NB4 (cell line): ENCODE measurements around the gene RAB40C.

Source experiments
- DNase-seq: peaks from one replicate; pipeline ENCODE4 v3.0.0; 2010; ENCODE audit warnings: low read depth
- H3K4me3 ChIP-seq: one replicate; pipeline ENCODE4 v1.5.1; 2011; ENCODE audit warnings: mild to moderate bottlenecking, low read depth, low read length, moderate library complexity
- MYC ChIP-seq: IDR thresholded peaks from 2 replicates; pipeline ENCODE4 v1.6.1; 2011; ENCODE audit warnings: low read depth, low read length
- POLR2A ChIP-seq: IDR thresholded peaks from 2 replicates; pipeline ENCODE4 v1.6.1; 2011; ENCODE audit warnings: mild to moderate bottlenecking; ENCODE audit not compliant: insufficient read length; ENCODE audit errors: extremely low read depth
- TF ChIP-seq, protein P1 (sequence below): IDR thresholded peaks from one replicate; pipeline ENCODE4 v1.5.1; 2012; ENCODE audit warnings: low read depth, low read length
- TF ChIP-seq, protein P2 (sequence below): IDR thresholded peaks from 2 replicates; pipeline ENCODE4 v1.6.1; 2011; ENCODE audit warnings: low read depth, low read length

Gene RAB40C

DNA sequence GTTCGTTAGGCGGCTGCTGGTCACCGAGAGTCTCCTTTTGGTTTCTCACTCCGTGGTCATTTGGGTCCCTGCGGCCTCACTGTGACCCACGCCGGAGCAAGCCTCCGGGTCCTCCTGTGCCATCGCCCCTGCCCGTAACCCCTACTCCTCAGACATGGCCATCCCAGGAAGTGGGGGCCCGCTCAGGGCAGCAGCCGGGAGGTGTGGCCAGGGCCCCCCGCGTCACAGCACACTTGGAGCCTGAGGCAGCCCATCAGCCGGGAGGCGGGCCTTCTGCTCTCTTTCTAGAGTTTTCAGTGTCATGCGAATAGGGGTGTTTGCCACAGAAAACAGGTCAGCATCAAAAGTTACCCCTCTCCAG lies 33.0 kb downstream of the RAB40C start:
- DNase-seq, result no peak
- TF ChIP-seq, protein P1, sequence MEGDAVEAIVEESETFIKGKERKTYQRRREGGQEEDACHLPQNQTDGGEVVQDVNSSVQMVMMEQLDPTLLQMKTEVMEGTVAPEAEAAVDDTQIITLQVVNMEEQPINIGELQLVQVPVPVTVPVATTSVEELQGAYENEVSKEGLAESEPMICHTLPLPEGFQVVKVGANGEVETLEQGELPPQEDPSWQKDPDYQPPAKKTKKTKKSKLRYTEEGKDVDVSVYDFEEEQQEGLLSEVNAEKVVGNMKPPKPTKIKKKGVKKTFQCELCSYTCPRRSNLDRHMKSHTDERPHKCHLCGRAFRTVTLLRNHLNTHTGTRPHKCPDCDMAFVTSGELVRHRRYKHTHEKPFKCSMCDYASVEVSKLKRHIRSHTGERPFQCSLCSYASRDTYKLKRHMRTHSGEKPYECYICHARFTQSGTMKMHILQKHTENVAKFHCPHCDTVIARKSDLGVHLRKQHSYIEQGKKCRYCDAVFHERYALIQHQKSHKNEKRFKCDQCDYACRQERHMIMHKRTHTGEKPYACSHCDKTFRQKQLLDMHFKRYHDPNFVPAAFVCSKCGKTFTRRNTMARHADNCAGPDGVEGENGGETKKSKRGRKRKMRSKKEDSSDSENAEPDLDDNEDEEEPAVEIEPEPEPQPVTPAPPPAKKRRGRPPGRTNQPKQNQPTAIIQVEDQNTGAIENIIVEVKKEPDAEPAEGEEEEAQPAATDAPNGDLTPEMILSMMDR, result no peak
- TF ChIP-seq, protein P2, sequence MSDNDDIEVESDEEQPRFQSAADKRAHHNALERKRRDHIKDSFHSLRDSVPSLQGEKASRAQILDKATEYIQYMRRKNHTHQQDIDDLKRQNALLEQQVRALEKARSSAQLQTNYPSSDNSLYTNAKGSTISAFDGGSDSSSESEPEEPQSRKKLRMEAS, result no peak
- no peak for TF ChIP-seq POLR2A
- H3K4me3 ChIP-seq, result no peak overlapping the region

DNA sequence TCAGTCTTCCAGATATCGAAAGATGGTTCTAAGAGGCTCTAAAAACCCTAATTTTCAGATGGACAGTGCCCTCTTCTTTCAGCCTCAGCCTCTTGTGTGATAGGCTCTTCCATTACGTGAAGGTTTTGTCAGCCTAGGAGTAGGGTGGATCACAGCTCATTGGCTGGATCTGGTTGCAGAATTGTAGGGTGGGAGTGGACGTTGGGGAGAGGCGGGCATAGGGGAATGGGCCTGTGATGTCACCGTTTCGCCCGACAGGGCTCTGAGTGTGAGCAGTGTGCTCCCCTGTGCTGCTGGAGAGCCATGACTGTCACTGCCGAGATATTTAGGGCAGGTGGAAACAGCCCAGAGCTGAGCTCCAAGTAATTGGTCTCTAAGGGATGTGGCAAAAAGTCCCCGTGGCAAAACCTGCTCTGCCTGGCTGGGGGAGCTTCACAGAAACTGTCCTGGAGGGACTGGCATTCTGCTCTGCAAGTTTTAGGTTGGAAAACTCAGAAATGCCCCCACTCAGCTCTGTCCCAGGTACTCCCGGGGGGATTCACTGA lies 34.7 kb downstream of the RAB40C start:
- H3K4me3 ChIP-seq, result no peak overlapping the region
- no peak for DNase-seq
- TF ChIP-seq POLR2A, result no peak
- TF ChIP-seq, protein P2, result no peak
- TF ChIP-seq, protein P1, result no peak
- TF ChIP-seq MYC, result no peak

DNA sequence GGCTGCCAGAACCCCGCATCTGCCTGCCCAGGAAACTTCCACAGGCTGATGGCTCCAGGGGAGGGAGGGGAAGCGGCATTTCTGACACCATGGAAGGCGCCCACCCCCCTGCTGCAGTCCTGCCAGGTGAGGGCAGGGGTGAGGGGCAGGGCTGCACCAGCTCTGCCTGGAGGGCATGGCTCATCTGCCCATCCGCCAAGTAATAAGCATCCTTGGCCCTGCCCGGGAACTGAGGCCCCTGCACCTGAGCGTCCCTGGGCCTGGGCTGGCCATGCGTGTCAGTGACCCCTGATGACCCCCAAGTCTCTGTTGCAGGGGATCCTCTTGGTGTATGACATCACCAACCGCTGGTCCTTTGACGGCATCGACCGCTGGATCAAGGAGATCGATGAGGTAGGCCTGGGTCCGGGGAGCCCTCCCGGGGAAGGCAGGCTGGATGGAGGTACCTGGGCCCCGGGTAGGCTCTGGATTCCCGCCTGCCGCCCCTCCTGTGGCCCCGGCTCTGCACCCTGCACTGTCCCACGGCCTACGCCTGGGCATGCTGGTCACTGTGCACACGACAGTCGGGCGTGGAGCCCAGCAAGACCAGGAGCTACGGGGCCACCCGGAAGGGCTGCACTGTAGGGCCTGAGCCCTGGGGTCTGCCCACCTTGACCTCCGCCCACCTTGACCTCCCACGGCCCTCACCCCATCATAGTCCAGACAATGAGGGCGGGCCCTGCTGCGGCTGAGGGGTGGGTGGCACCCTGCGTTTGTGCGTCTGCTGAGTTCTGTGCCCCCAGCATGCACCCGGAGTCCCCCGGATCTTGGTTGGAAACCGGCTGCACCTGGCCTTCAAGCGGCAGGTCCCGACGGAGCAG lies 35.5 kb downstream of the RAB40C start:
- TF ChIP-seq, protein P1, result no peak
- TF ChIP-seq, protein P2, result no peak
- TF ChIP-seq POLR2A (no peak), MYC (no peak)
- H3K4me3 ChIP-seq, result no peak overlapping the region
- DNase-seq, result no peak

DNA sequence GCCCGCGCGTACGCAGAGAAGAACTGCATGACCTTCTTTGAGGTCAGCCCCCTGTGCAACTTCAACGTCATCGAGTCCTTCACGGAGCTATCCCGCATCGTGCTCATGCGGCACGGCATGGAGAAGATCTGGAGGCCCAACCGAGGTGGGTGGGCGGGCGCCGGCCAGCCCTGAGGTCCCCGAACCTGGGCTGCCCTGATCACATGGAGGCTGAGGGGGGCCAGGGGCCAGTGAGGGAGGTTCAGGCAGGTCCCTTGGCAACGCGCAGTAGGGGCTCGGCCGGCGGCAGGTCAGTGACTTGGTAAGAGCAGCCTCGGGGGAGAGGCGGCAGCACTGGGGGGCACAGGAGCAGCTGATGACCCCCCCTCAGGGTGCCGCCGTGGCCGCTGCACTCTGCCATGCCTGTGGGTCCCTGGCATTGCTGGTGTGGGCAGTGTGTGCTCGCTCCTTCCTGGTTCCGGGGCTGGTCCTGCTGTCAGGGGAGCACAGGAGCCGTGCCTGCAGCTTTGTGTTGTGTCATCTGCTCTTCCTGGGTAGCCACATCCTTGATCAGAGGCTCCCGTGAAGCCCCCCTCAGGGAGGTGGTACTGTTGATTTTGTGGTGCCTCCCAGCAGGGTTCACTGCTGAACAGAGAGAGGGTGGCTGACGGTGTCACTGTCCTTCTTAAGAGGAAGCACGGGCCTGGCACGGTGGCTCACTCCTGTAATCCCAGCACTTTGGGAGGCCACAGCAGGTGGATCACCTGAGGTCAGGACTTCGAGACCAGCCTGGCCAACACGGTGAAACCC lies 36.3 kb downstream of the RAB40C start:
- no peak overlapping the region for H3K4me3 ChIP-seq
- DNase-seq, result no peak
- TF ChIP-seq MYC, result no peak
- TF ChIP-seq POLR2A, result no peak
- TF ChIP-seq, protein P1, result no peak
- TF ChIP-seq, protein P2, result no peak

DNA sequence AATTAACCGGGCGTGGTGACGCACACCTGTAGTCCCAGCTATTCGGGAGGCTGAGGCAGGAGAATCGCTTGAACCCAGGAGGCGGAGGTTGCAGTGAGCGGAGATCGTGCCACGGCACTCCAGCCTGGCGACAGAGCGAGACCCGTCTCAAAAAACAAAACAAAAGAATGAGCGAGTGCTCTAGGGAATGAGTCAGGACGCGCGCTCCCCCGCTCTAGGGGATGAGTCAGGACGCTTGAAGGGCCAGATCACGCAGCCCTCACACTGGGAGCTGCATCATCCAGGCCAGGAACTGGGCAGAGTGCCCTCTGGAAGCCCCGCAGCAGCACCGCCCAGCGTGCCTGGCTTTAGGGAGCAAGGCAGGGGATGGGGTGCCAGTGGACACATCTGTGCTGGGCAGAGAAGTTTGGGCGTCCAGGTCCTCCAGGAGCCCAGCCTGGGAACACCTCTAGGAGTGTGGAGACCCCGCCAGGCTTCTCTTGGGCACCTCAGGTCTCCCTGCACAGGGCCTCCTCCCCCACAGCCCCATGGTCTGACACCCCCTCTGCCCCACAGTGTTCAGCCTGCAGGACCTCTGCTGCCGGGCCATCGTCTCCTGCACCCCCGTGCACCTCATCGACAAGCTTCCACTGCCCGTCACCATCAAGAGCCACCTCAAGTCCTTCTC lies 37.1 kb downstream of the RAB40C start:
- DNase-seq, result no peak
- no peak overlapping the region for H3K4me3 ChIP-seq
- TF ChIP-seq, protein P2, result no peak
- TF ChIP-seq MYC (no peak), POLR2A (no peak)
- TF ChIP-seq, protein P1, result no peak
